Thyroid gland (tissue), 4 donors: ENCODE measurements around the gene ANO9. TPM values are rescaled to one million over a fixed set of nuclear protein-coding genes. Genes with fewer than 3 reads are reported as not detected.
A peak's percentile ranks its signal among the peaks of the same experiment; 100 is the strongest.

Experiments
- DNase-seq, 2 donors: peaks; one replicate each; pipeline ENCODE4 v3.0.0-alpha.2; 2019
- H3K27ac ChIP-seq, 3 donors: fragments of 200-600 bp; sonication (generic); 1 replicate in 2 of 3; 2 replicates in 1 of 3; pipeline ENCODE4 v1.5.1; 2016 to 2019; ENCODE audit warnings: mild to moderate bottlenecking in 1 of 3, moderate library complexity in 1 of 3
- H3K27me3 ChIP-seq: fragments of 200-600 bp; sonication (generic); one replicate; pipeline ENCODE4 v1.5.1; 2019
- H3K36me3 ChIP-seq, 2 donors: fragments of 200-600 bp; sonication (generic); one replicate each; pipeline ENCODE4 v1.5.1; 2016 to 2019
- H3K4me1 ChIP-seq, 2 donors: fragments of 200-600 bp; sonication (generic); one replicate each; pipeline ENCODE4 v1.5.1; 2017 to 2019
- H3K4me3 ChIP-seq, 3 donors: fragments of 200-600 bp; sonication (generic); replicated peaks in 1 of 3; 1 replicate in 2 of 3; 2 replicates in 1 of 3; pipeline ENCODE4 v1.5.1; 2016; ENCODE audit warnings: mild to moderate bottlenecking in 1 of 3
- H3K9me3 ChIP-seq: fragments of 200-600 bp; sonication (generic); one replicate; pipeline ENCODE4 v1.5.1; 2017
- POLR2A ChIP-seq, 2 donors: fragments of 450-650 bp; IDR thresholded peaks; one replicate each; pipeline ENCODE4 v1.6.1; 2017; ENCODE audit warnings: antibody characterized with exemption in 2 of 2, mild to moderate bottlenecking in 2 of 2, moderate library complexity in 1 of 2
- WGBS, 2 donors: methylation state at CpG; one replicate each; pipeline ENCODE4 v1.1.5; 2017; 5-methylcytosine and 5-hydroxymethylcytosine counted together
- intact Hi-C: fragments of 100-400 bp; cut with DNase I; formaldehyde crosslinking; loops from one replicate; pipeline ENCODE4 v1.15.1; 2023
- small RNA-seq: library from RNA; depleted of rRNA; stranded (forward); fragments of <200 nt; gene quantifications from one replicate; pipeline ENCODE3, GENCODE V24; 2016
- total RNA-seq, 4 donors: library from RNA; depleted of rRNA; stranded (reverse); fragments of >200 nt; gene quantifications; one replicate each; pipeline ENCODE4 v1.2.3, GENCODE V29; 2016
- TF ChIP-seq, protein P1 (sequence below), 6 experiments: fragments of 200-600 bp in 3 of 6; fragments of 450-650 bp in 3 of 6; sonication (generic) in 3 of 6; IDR thresholded peaks; one replicate each; pipeline ENCODE4 v1.5.1; 2016 to 2019; ENCODE audit warnings: antibody characterized with exemption in 6 of 6, mild to moderate bottlenecking in 2 of 6, inconsistent platforms in 1 of 6, moderate library complexity in 1 of 6

Gene ANO9
- total RNA-seq, 4 donors from 2014 or later, result 3.7 to 6.4 (median 4.7) TPM

GRCh38 chr11:369336-370018 is 72.3 kb downstream of the ANO9 start, which contains the start of gene B4GALNT4:
TSS of gene B4GALNT4 (plus strand) at chr11:369499. CDS start at chr11:369804, 305 bp downstream.
- Histone ChIP-seq H3K4me1 (peaks cover 0 to 8% of the 10 kb centered on the region in 2 donors), H3K9me3 (no peaks in the 10 kb centered on the region), H3K36me3 (no peaks in the 10 kb centered on the region), H3K27me3 (peaks cover 20% of the 10 kb centered on the region), H3K27ac (no peak within 1 kb of the TSS), H3K4me3 (peak within 1 kb of the TSS in 1 of 3 donors; percentile 2)
- no CpG with 5 or more reads among the region's 118 CpGs for WGBS, 2 donors
- TF ChIP-seq, protein P1, sequence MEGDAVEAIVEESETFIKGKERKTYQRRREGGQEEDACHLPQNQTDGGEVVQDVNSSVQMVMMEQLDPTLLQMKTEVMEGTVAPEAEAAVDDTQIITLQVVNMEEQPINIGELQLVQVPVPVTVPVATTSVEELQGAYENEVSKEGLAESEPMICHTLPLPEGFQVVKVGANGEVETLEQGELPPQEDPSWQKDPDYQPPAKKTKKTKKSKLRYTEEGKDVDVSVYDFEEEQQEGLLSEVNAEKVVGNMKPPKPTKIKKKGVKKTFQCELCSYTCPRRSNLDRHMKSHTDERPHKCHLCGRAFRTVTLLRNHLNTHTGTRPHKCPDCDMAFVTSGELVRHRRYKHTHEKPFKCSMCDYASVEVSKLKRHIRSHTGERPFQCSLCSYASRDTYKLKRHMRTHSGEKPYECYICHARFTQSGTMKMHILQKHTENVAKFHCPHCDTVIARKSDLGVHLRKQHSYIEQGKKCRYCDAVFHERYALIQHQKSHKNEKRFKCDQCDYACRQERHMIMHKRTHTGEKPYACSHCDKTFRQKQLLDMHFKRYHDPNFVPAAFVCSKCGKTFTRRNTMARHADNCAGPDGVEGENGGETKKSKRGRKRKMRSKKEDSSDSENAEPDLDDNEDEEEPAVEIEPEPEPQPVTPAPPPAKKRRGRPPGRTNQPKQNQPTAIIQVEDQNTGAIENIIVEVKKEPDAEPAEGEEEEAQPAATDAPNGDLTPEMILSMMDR (IDR thresholded peaks at IDR 0.05), result no peak
- TF ChIP-seq POLR2A (IDR thresholded peaks at IDR 0.05), result no peak
- intact Hi-C loops, result loop anchor here (5.0 kb wide), 1 partner anchor 167 kb away; no protein-coding TSS in a partner anchor
- peak in 1 of 2 donors; percentile 15 for DNase-seq

DNA sequence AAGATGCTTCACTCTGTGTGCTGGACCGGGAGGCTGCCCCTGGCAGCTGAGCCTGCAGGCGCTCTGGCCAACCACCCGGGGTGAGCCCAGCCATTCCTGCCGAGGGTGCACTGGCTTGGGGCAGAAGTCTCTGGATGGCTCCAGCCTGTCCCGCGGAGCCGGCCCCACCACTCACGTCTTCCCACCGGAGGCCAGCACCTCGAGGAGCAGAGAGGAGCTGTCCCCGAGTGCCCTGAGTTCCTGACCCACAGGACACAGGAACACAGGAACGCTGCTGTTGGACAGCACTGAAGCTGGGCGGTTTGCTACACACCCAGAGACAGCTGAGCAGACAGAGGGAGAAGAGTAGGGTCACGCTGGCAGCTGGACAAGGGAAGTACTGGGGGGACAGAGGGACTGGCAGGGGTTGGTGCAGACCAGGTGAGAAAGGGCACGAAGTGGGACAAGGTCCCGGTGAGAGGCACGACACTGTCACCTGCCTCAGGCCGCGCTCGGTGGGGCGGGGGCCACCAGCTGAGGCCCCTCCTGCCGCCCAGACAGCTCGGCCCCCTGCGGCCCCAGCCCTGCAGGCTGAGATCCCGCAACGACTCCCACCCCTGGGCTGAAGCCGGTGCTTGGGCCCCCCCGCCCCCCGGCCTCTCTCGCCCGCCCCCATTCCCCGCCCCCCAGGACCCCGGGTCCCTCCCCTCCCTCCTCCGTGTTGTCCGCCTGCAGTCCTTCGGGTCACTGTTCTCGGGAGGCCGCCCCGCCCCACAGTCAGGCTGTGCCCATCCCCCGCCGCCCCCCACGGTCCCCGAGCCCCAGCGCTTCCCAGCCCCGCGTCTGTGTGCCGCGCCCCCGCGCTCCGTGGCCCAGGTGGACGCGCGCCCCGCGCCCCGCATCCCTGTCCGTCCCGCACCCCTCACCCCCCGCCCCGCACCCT is 73.1 kb downstream of the ANO9 start:
- Histone ChIP-seq H3K4me1 (peaks cover 0 to 8% of the 10 kb centered on the region in 2 donors), H3K4me3 (peak overlapping the region in 1 of 3 donors; percentile 2), H3K9me3 (no peaks in the 10 kb centered on the region), H3K27ac (no peak overlapping the region), H3K36me3 (no peaks in the 10 kb centered on the region), H3K27me3 (peaks cover 20% of the 10 kb centered on the region)
- WGBS, 2 donors, result 0 to 10% methylated on average over 12 of the region's 61 CpGs
- intact Hi-C loops, result loop anchor here (5.0 kb wide), 1 partner anchor 166 kb away; no protein-coding TSS in a partner anchor
- peak; percentile 18 to 20 for DNase-seq
- TF ChIP-seq POLR2A (IDR thresholded peaks at IDR 0.05), result no peak
- TF ChIP-seq, protein P1 (IDR thresholded peaks at IDR 0.05), result no peak

GRCh38 chr11:367956-368413 is 73.8 kb downstream of the ANO9 start:
- Histone ChIP-seq H3K4me3 (no peak overlapping the region), H3K27me3 (peaks cover 20% of the 10 kb centered on the region), H3K4me1 (peaks cover 0 to 8% of the 10 kb centered on the region in 2 donors), H3K9me3 (no peaks in the 10 kb centered on the region), H3K36me3 (no peaks in the 10 kb centered on the region), H3K27ac (no peak overlapping the region)
- TF ChIP-seq, protein P1 (IDR thresholded peaks at IDR 0.05), result no peak
- no peak for TF ChIP-seq POLR2A (IDR thresholded peaks at IDR 0.05)
- DNase-seq, result no peak
- intact Hi-C loops, result loop anchor here (5.0 kb wide), 1 partner anchor 166 kb away; no protein-coding TSS in a partner anchor
- 27 to 37% methylated on average over 7 of the region's 7 CpGs for WGBS, 2 donors

Small RNAs within 50 kb of the gene (small RNA-seq; reads per million reads assigned to genes)
- not detected for gene RN7SL838P

Other genes starting within 250 kb of the ANO9 start
- gene SCGB1C1, start 248.9 kb downstream of the ANO9 start, total RNA-seq, result not detected
- 10 to 100 TPM; 22.2 to 39.5 (median 33.8) TPM for gene BET1L, start 234.6 kb downstream of the ANO9 start, total RNA-seq
- 100 to 1,000 TPM in 2 of 4 donors, 10 to 100 TPM in 2; 65.8 to 128 (median 99.8) TPM for gene RIC8A, start 234.3 kb downstream of the ANO9 start, total RNA-seq
- gene SIRT3, start 205.7 kb downstream of the ANO9 start, total RNA-seq, result 10 to 100 TPM; 14.3 to 21.2 (median 17.0) TPM
- gene PSMD13, start 205.0 kb downstream of the ANO9 start, total RNA-seq, result 100 to 1,000 TPM in 1 of 4 donors, 10 to 100 TPM in 3; 64.7 to 111 (median 77.7) TPM
- gene NLRP6, start 163.6 kb downstream of the ANO9 start, total RNA-seq, result under 1 TPM; 0.13 to 0.73 (median 0.28) TPM
- 10 to 100 TPM; 21.8 to 43.3 (median 32.7) TPM for gene PGGHG, start 152.9 kb downstream of the ANO9 start, total RNA-seq
- not detected for gene IFITM5, start 142.5 kb downstream of the ANO9 start, total RNA-seq
- 100 to 1,000 TPM in 1 of 4 donors, 10 to 100 TPM in 3; 83.2 to 318 (median 92.9) TPM for gene IFITM2, start 134.2 kb downstream of the ANO9 start, total RNA-seq
- 100 to 1,000 TPM in 3 of 4 donors, 10 to 100 TPM in 1; 94.3 to 163 (median 103) TPM for gene IFITM1, start 128.0 kb downstream of the ANO9 start, total RNA-seq
- 100 to 1,000 TPM; 140 to 300 (median 178) TPM for gene IFITM3, start 121.2 kb downstream of the ANO9 start, total RNA-seq
- gene B4GALNT4, start 72.5 kb downstream of the ANO9 start, total RNA-seq, result 1 to 10 TPM in 1 of 4 donors, under 1 TPM in 1, not detected in 2; 0.98 to 1.2 TPM
- 10 to 100 TPM; 30.4 to 58.4 (median 46.9) TPM for gene PKP3, start 47.8 kb downstream of the ANO9 start, total RNA-seq
- gene SIGIRR, start 27.0 kb downstream of the ANO9 start, total RNA-seq, result 10 to 100 TPM; 46.0 to 69.6 (median 47.8) TPM
- 10 to 100 TPM; 40.8 to 69.9 (median 41.7) TPM for gene PTDSS2, start 8.3 kb upstream of the ANO9 start, total RNA-seq
- gene RNH1, start 65.2 kb upstream of the ANO9 start, total RNA-seq, result 100 to 1,000 TPM; 191 to 259 (median 231) TPM
- gene HRAS, start 93.6 kb upstream of the ANO9 start, total RNA-seq, result 10 to 100 TPM; 16.9 to 41.3 (median 29.9) TPM
- 1 to 10 TPM; 1.7 to 2.6 (median 2.3) TPM for gene LRRC56, start 95.5 kb upstream of the ANO9 start, total RNA-seq
- gene LMNTD2, start 118.7 kb upstream of the ANO9 start, total RNA-seq, result 1 to 10 TPM; 4.2 to 8.8 (median 6.6) TPM
- gene RASSF7, start 119.0 kb upstream of the ANO9 start, total RNA-seq, result 10 to 100 TPM; 18.6 to 60.0 (median 24.8) TPM
- 10 to 100 TPM; 18.3 to 31.0 (median 19.3) TPM for gene PHRF1, start 134.5 kb upstream of the ANO9 start, total RNA-seq
- gene IRF7, start 173.9 kb upstream of the ANO9 start, total RNA-seq, result 10 to 100 TPM; 15.4 to 42.4 (median 29.1) TPM
- gene CDHR5, start 182.9 kb upstream of the ANO9 start, total RNA-seq, result not detected
- gene SCT, start 185.2 kb upstream of the ANO9 start, total RNA-seq, result not detected
- under 1 TPM in 2 of 4 donors, not detected in 2; 0.88 to 0.89 TPM for gene DRD4, start 195.3 kb upstream of the ANO9 start, total RNA-seq